HepG2 (cell line): Measurements from ENCODE around the gene CLEC2D. TPM values are rescaled to one million over a fixed set of nuclear protein-coding genes. Genes with fewer than 3 reads are reported as not detected.
A peak's percentile ranks its signal among the peaks of the same experiment; 100 is the strongest.

Experiments used
- ATAC-seq: fragments of 200-7000 bp; cut with Tn5 transposase; 3 replicates; pipeline ENCODE4 v1.9.1; 2020; ENCODE audit warnings: mild to moderate bottlenecking, moderate library complexity
- BruUV-seq: library from RNA; stranded (reverse); fragments of 400-500 nt; replicated peaks from 2 replicates; lab custom pipeline; 2021; lab: Mats Ljungman, UMichigan
- CTCF ChIA-PET: fragments of 300-600 bp; formaldehyde crosslinking; extraction: SDS; loops from one replicate; lab custom pipeline; 2021; ENCODE audit warnings: low total read pairs, inconsistent platforms, low intra/inter-chr PET ratio; lab: Yijun Ruan, JAX
- POLR2A ChIA-PET: fragments of 350-600 bp; sonication (Branson Sonifier 250); formaldehyde crosslinking; loops from one replicate; lab custom pipeline; 2020; ENCODE audit warnings: antibody characterized with exemption, inconsistent platforms; lab: Yijun Ruan, JAX
- DNase-seq: peaks from one replicate; pipeline ENCODE4 v3.0.0-alpha.2; 2015; ENCODE audit warnings: low spot score
- FAIRE-seq: peaks from 3 replicates; lab custom pipeline; 2011; peaks lifted over from hg19 to GRCh38; lab: Jason Lieb, UNC
- H2AFZ ChIP-seq: one replicate; pipeline ENCODE4 v1.6.1; 2011; ENCODE audit warnings: low read length, inconsistent platforms
- H3K27ac ChIP-seq: fragments of 300-600 bp; 3 replicates; pipeline ENCODE4 v1.8.0; 2011; ENCODE audit warnings: mixed run types, mild to moderate bottlenecking, mixed read lengths, low read length, inconsistent platforms; ENCODE audit not compliant: insufficient read depth; ENCODE audit errors: extremely low read length
- H3K27me3 ChIP-seq, 2 experiments: fragments of 200-600 bp in 1 of 2; 2 replicates in 1 of 2; 3 replicates in 1 of 2; pipeline versions ENCODE4 v1.6.0 to v1.8.0; 2011; ENCODE audit warnings: low read length in 2 of 2, mild to moderate bottlenecking in 2 of 2, moderate library complexity in 2 of 2, inconsistent platforms in 1 of 2; ENCODE audit not compliant: insufficient read depth in 2 of 2, control insufficient read depth in 1 of 2
- H3K36me3 ChIP-seq, 2 experiments: fragments of 200-600 bp in 1 of 2; replicated peaks in 1 of 2; 2 replicates in 1 of 2; 3 replicates in 1 of 2; pipeline versions ENCODE4 v1.5.1 to v1.8.0; 2011; ENCODE audit warnings: low read length in 2 of 2, inconsistent platforms in 1 of 2; ENCODE audit not compliant: insufficient read depth in 2 of 2, control insufficient read depth in 1 of 2
- H3K4me1 ChIP-seq: 2 replicates; pipeline ENCODE4 v1.5.1; 2012; ENCODE audit warnings: low read length, inconsistent platforms; ENCODE audit not compliant: insufficient read depth
- H3K4me2 ChIP-seq: 2 replicates; pipeline ENCODE4 v1.6.0; 2011; ENCODE audit warnings: low read depth, low read length, inconsistent platforms
- H3K4me3 ChIP-seq, 3 experiments: fragments of 200-600 bp in 1 of 3; sonication (generic), shearing (Covaris generic) in 1 of 3; replicated peaks in 1 of 3; 2 replicates each; pipeline ENCODE4 v1.5.1; 2011 to 2016; ENCODE audit warnings: low read length in 3 of 3, inconsistent platforms in 2 of 3, low read depth in 2 of 3, mild to moderate bottlenecking in 2 of 3, control low read depth in 1 of 3, mixed read lengths in 1 of 3; ENCODE audit not compliant: insufficient read depth in 1 of 3
- H3K79me2 ChIP-seq: one replicate; pipeline ENCODE4 v1.6.1; 2011; ENCODE audit warnings: low read length, inconsistent platforms; ENCODE audit not compliant: insufficient read depth
- H3K9ac ChIP-seq: 2 replicates; pipeline ENCODE4 v1.6.0; 2011; ENCODE audit warnings: mild to moderate bottlenecking, low read depth, low read length, inconsistent platforms; ENCODE audit not compliant: insufficient read depth
- H3K9me3 ChIP-seq: 2 replicates; pipeline ENCODE4 v1.5.1; 2012; ENCODE audit warnings: mild to moderate bottlenecking, low read length
- H4K20me1 ChIP-seq: 2 replicates; pipeline ENCODE4 v1.6.0; 2011; ENCODE audit warnings: inconsistent platforms, mild to moderate bottlenecking, low read length, moderate library complexity; ENCODE audit not compliant: insufficient read depth
- CBFB ChIP-seq: sonication (generic); formaldehyde crosslinking; IDR thresholded peaks from 2 replicates; pipeline ENCODE4 v1.4.0; 2020; ENCODE audit warnings: missing genetic modification reagents
- CHCHD3 ChIP-seq: sonication (generic); formaldehyde crosslinking; IDR thresholded peaks from 2 replicates; pipeline ENCODE4 v1.8.0; 2022; ENCODE audit warnings: mild to moderate bottlenecking, missing genetic modification reagents, moderate library complexity
- GATAD1 ChIP-seq: IDR thresholded peaks from 2 replicates; pipeline ENCODE4 v1.6.1; 2016; ENCODE audit warnings: missing genetic modification reagents, missing compliant biosample characterization
- SP1 ChIP-seq, 2 experiments: fragments of 450-650 bp in 1 of 2; sonication (generic) in 1 of 2; formaldehyde crosslinking in 1 of 2; IDR thresholded peaks; 2 replicates each; pipeline versions ENCODE4 v1.4.0 to v1.6.1; 2016 to 2020; ENCODE audit warnings: missing genetic modification reagents in 1 of 2
- ZNF354B ChIP-seq: sonication (generic); formaldehyde crosslinking; IDR thresholded peaks from 2 replicates; pipeline ENCODE4 v1.8.0; 2022; ENCODE audit warnings: mild to moderate bottlenecking, missing genetic modification reagents
- ZNF879 ChIP-seq: sonication (generic); formaldehyde crosslinking; IDR thresholded peaks from 2 replicates; pipeline ENCODE4 v1.8.1; 2023; ENCODE audit warnings: missing genetic modification reagents
- WGBS: methylation state at CpG from one replicate; pipeline ENCODE4 v1.1.6; 2017; ENCODE audit warnings: low lambda C conversion rate; 5-methylcytosine and 5-hydroxymethylcytosine counted together
- in situ Hi-C: cut with HindIII; loops from 2 replicates; pipeline ENCODE4 v1.10.0; 2017; ENCODE audit warnings: low pct_unique_long_range_greater_than_20kb; ENCODE audit not compliant: extremely low pct_ligation_motif_present
- intact Hi-C: fragments of 100-400 bp; cut with micrococcal nuclease; formaldehyde crosslinking; loops from one replicate; pipeline ENCODE4 v1.10.0; 2022; ENCODE audit not compliant: unreplicated experiment
- polyA plus RNA-seq, 8 experiments: library from polyadenylated mRNA; depleted of rRNA in 3 of 8; stranded (reverse) in 7 of 8; unstranded in 1 of 8; fragments of >200 nt; fragmentation: Illumina TruSeq in 4 of 8; extraction: Trizol in 4 of 8; gene quantifications; 2 replicates each; pipeline versions ENCODE4 v1.2.1 to v1.2.3, GENCODE V29; 2011 to 2016; ENCODE audit warnings: low read depth in 4 of 8, missing spikeins in 1 of 8, mixed read lengths in 1 of 8; ENCODE audit not compliant: insufficient read depth in 1 of 8
- total RNA-seq, 5 experiments: library from RNA; depleted of rRNA; stranded (reverse); fragments of >200 nt; fragmentation: Illumina TruSeq; extraction: Trizol; gene quantifications; 2 replicates each; pipeline ENCODE4 v1.2.3, GENCODE V29; 2016; ENCODE audit warnings: low read depth in 1 of 5
- TF ChIP-seq, protein P1 (sequence below): sonication (generic); formaldehyde crosslinking; IDR thresholded peaks from 2 replicates; pipeline ENCODE4 v1.5.0; 2020; ENCODE audit warnings: missing genetic modification reagents, mild to moderate bottlenecking, borderline replicate concordance
- TF ChIP-seq, protein P2 (sequence below): sonication (generic); formaldehyde crosslinking; IDR thresholded peaks from 2 replicates; pipeline ENCODE4 v1.5.0; 2020; ENCODE audit warnings: mild to moderate bottlenecking, missing genetic modification reagents

CLEC2D gene
- total and polyA plus RNA-seq, 2 of the 13 experiments (the other 11 are each of a cell fraction or from before 2014, with no cell fraction given): 2.5 to 8.6 TPM

DNA sequence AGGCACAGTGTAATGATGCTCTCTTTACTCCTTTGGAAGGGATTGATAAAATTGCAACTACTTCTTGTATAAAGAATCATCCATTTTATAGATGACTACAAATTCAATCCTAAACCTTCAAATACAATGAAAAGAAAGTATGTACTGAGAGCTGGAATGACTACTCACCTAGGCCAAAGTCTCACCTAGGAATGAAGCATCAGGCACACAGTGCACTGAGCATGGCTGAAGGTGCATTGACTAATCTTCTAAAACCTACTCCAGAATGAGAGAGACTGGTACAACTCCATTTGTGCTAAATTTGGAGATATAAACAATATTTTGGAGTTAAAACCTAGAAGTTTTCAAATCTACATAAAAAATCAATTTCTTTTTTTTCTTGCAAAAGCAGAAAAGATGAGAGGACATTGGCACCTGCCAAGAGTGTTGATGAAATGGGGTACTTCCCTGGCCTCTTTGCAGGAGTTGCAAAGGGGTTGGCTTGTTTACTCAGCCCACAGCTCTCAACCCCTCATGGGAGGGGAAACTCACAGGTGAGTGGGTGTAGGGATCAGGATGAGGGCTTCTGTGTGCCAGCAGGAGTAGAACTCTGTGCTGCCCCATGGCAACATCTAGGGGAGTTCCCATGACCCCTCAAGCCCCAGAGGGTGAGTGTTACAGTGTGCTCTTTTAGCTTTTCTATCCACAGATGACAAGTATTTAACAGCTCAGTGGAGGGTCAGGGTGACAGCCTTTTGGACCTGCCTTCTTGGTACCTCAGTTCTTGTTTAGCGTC is 32.1 kb downstream of the CLEC2D start:
- Histone ChIP-seq H3K79me2 (no peaks in the 10 kb centered on the region), H4K20me1 (no peaks in the 10 kb centered on the region), H3K4me3 (no peak overlapping the region), H2AFZ (no peak overlapping the region), H3K27ac (no peak overlapping the region), H3K27me3 (no peaks in the 10 kb centered on the region), H3K36me3 (no peaks in the 10 kb centered on the region), H3K9me3 (no peaks in the 10 kb centered on the region), H3K4me1 (no peaks in the 10 kb centered on the region), H3K9ac (no peak overlapping the region), H3K4me2 (no peak overlapping the region)
- FAIRE-seq (no peak), DNase-seq (no peak), ATAC-seq (peak; percentile 41; the same call in 2 of the 3 replicates)
- TF ChIP-seq, protein P1, sequence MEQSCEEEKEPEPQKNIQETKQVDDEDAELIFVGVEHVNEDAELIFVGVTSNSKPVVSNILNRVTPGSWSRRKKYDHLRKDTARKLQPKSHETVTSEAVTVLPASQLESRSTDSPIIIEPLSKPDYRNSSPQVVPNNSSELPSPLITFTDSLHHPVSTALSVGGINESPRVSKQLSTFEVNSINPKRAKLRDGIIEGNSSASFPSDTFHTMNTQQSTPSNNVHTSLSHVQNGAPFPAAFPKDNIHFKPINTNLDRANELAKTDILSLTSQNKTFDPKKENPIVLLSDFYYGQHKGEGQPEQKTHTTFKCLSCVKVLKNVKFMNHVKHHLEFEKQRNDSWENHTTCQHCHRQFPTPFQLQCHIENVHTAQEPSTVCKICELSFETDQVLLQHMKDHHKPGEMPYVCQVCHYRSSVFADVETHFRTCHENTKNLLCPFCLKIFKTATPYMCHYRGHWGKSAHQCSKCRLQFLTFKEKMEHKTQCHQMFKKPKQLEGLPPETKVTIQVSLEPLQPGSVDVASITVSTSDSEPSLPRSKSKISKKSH: no peak
- TF ChIP-seq CHCHD3 (CRISPR knock-in tag) (no peak), CBFB (CRISPR knock-in tag) (no peak), GATAD1 (CRISPR knock-in tag) (no peak), SP1 (IDR thresholded peaks at IDR 0.05) (no peak), SP1 (CRISPR knock-in tag; IDR thresholded peaks at IDR 0.05) (no peak), ZNF879 (CRISPR knock-in tag) (no peak), ZNF354B (CRISPR knock-in tag) (no peak)
- TF ChIP-seq, protein P2, sequence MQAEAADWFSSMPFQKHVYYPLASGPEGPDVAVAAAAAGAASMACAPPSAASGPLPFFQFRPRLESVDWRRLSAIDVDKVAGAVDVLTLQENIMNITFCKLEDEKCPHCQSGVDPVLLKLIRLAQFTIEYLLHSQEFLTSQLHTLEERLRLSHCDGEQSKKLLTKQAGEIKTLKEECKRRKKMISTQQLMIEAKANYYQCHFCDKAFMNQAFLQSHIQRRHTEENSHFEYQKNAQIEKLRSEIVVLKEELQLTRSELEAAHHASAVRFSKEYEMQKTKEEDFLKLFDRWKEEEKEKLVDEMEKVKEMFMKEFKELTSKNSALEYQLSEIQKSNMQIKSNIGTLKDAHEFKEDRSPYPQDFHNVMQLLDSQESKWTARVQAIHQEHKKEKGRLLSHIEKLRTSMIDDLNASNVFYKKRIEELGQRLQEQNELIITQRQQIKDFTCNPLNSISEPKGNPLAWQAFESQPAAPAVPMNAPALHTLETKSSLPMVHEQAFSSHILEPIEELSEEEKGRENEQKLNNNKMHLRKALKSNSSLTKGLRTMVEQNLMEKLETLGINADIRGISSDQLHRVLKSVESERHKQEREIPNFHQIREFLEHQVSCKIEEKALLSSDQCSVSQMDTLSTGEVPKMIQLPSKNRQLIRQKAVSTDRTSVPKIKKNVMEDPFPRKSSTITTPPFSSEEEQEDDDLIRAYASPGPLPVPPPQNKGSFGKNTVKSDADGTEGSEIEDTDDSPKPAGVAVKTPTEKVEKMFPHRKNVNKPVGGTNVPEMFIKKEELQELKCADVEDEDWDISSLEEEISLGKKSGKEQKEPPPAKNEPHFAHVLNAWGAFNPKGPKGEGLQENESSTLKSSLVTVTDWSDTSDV: no peak
- CTCF ChIA-PET: no interaction called here
- no TSS peak for BruUV-seq
- intact Hi-C loops (no loop called here), in situ Hi-C loops (no loop called here)
- 38% methylated on average over 1 of the region's 1 CpG for WGBS
- POLR2A ChIA-PET: no interaction called here
